Peyer's patch (tissue), 4 donors: Measurements from ENCODE around the gene PLPPR5.

ENCODE experiments used
- CTCF ChIP-seq, 6 experiments: fragments of 450-650 bp in 4 of 6; fragments of 200-600 bp in 2 of 6; sonication (generic) in 1 of 6; IDR thresholded peaks; one replicate each; pipeline ENCODE4 v1.5.1; 2017 to 2019; ENCODE audit warnings: antibody characterized with exemption in 6 of 6, mild to moderate bottlenecking in 3 of 6, moderate library complexity in 1 of 6
- POLR2A ChIP-seq, 2 donors: fragments of 450-650 bp; IDR thresholded peaks; one replicate each; pipeline ENCODE4 v1.5.1; 2017; ENCODE audit warnings: antibody characterized with exemption in 2 of 2, mild to moderate bottlenecking in 2 of 2, moderate library complexity in 2 of 2

DNA sequence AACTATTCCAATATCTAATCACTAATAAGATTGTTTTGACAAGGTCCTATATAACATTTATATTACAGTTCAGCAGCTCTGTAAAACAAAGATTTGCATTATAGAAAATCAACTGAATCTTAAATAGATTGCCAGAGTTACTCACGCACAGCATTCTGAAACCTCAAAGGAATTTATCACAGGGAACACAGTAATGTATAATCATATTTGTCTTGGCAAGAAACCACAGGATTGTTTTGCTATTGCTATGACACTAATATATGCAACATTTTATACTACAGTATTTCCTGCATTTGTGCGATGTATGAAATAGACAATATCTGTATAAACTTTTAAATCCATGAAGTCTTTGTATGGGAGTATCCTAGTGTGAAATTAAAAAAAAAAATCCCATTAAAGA, 101.4 kb downstream of the PLPPR5 start:
- TF ChIP-seq CTCF (IDR thresholded peaks at IDR 0.05) (no peak), POLR2A (IDR thresholded peaks at IDR 0.05) (no peak)
